Islet of Langerhans (tissue), 1 donor: ENCODE data around the gene ATP1A1.

ENCODE experiments used
- FAIRE-seq: peaks from one replicate; lab custom pipeline; 2011; peaks lifted over from hg19 to GRCh38; lab: Jason Lieb, UNC

The ATP1A1 gene

DNA sequence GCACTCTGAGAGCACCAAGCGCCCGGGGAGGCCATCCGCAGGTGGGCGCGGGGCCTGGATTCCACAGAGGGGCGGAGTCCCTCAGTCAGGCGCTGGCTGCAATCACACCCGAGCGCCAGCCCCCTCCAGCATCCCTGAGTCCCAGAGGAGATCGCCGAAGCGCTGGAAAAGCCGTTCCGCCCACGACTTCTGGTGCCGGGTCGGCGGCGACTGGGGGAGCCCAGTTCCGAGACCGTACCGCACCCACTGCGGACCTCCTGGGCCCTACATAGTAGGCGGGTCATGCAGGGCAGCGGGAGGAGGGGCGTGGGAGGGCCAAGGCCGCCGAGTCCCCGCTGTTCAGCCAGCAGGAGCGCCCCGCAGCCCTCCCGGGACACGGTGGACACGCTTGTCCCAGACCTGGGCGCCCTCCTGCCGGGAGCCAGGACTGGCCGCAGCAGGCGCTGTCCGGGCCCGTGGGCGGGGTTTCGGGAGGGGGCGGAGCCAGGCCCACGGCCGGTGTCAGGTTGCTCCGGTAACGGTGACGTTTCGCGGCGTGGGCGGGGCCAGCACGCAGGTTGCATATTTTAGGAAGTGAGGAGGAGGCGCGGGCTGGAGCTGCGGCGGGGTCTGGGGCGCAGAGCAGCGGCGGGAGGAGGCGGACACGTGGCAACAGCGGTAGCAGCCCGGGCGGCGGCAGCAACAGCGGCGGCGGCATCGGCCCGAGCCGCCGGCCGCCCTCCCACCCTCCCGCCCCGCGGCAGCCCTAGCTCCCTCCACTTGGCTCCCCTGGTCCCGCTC, at the start of gene ATP1A1:
ATP1A1 (plus strand) TSS at position 594 of the 780 bp plus-strand sequence. CDS start 268 bp downstream, outside the sequence.
- no peak for FAIRE-seq

GRCh38 chr1:116323491-116323890, 49.6 kb upstream of the ATP1A1 start:
- no peak for FAIRE-seq

DNA sequence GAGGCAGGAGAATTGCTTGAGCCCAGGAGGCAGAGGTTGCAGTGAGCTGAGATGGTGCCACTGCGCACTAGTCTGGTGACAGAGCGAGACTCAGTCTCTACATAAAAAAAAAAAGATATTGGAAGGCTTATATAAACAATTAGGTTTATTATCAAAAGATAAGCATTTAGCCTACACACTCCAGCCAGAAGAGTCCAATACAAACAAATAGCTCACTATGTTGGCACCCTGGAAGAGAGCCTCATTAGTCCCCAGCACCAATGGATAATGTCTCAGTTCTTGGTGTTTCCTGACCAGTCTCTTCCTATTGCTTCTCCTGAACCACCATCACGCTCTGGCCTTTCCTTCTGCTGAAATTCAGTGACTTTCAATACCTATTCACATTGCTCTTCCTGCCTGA, 48.6 kb upstream of the ATP1A1 start:
- no peak for FAIRE-seq

GRCh38 chr1:116325104-116325503, 47.9 kb upstream of the ATP1A1 start:
- no peak for FAIRE-seq

- FAIRE-seq = no peak
These were observed 47.1 kb upstream of the ATP1A1 start for GRCh38 chr1:116325922-116326321.

DNA sequence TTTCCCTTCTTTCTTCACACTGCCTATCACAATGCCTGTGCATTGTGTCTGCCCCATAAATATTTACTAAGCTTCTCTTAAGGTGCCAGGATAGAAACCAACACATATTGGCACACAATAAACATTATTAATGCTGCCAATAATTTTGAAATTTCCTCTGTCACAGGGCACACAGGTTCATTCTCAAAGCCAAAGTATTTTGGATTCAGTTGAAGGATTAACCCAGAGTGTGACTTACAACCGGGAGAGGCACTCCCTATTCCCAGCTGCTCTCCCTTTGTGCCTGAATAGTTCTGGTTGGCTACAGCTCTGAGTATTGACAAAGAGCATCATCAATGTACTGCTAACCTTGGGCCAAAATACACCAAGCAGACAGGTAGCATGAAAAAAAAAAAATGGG, 46.6 kb upstream of the ATP1A1 start:
- no peak for FAIRE-seq

GRCh38 chr1:116328671-116329070, 44.4 kb upstream of the ATP1A1 start:
- FAIRE-seq = no peak

GRCh38 chr1:116329524-116330341, 43.3 kb upstream of the ATP1A1 start:
- no peak for FAIRE-seq

GRCh38 chr1:116330342-116330652, 42.7 kb upstream of the ATP1A1 start:
- no peak for FAIRE-seq

GRCh38 chr1:116330846-116331245, 42.2 kb upstream of the ATP1A1 start:
- FAIRE-seq = no peak

DNA sequence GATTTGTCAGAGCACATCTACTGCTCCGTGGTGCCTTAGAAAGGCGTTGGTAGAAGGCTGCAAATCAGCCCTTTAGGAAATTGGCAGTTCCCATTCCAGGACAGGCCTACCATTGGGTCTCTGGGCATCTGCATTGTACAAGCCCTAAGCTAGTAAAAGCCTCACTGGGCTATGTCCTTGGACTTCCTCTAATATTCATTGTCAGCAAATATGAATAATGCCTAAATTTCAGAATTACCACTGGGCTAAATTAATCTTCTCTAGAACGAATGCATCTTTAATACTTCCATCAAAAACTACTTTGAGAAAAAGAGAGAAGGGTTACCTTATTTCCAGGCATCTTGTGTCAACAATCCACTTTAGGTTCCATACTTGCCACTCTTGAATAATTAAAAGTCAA, 41.5 kb upstream of the ATP1A1 start:
- no peak for FAIRE-seq

- FAIRE-seq = no peak
These were observed 40.6 kb upstream of the ATP1A1 start for GRCh38 chr1:116332451-116332850.

- FAIRE-seq = no peak
These were observed 39.7 kb upstream of the ATP1A1 start for GRCh38 chr1:116333171-116334014.

GRCh38 chr1:116334015-116334547, 39.0 kb upstream of the ATP1A1 start:
- no peak for FAIRE-seq

GRCh38 chr1:116334868-116335635, 38.0 kb upstream of the ATP1A1 start:
- FAIRE-seq = no peak

DNA sequence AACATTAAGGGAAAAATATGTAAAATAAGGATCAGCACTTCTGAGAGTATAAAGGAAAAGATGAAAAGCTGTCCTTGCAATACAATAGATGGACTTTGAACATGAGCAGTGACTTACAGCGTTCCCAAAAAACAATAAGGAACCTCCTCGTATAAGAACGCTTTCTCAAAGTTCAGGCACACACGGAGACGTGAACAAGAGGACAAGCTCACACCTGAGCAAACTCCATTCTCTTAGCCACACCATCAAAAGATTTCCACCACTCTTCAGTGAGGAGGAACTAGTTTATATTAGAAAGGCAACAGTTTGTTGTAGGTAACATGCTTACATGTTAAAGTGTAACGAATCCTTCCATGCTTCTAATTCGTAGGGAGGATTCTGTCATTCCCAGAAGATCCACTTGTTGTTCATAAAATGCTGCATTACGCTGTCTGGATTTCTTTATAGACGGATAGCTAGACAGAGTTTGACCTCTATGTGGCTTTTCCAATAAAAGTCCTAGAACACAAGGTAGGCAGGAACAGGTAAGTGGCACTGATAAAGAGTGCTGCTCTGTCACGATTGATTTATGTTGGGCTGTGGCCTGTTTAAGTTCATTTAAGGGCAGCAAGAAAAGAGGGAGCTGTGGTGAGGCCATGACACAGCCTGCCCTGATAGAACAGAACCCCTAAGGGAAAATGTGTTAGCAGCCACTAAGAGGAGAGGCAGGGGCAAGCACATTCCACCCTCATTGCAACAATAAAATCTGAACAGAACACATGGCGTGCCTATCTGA, 37.0 kb upstream of the ATP1A1 start:
- peak; percentile 43 for FAIRE-seq

DNA sequence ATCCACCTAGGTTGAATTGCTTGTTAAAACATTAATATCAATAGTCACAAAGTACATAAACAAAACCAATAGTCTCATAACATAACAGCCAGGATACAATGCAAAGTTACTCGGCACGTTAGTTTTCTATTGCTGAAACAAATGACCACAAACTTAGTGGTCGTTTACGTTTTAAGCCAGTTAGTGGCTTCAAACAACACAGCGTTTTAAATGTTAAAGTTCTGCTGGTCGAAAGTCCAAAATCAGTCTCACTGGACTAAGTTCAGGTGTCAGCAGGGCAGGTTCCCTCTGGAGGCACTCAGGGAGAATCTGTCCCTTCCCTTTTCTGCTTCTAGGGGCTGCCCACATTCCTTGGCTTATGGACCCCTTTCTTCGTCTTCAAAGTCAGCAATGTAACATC, 35.6 kb upstream of the ATP1A1 start:
- no peak for FAIRE-seq

DNA sequence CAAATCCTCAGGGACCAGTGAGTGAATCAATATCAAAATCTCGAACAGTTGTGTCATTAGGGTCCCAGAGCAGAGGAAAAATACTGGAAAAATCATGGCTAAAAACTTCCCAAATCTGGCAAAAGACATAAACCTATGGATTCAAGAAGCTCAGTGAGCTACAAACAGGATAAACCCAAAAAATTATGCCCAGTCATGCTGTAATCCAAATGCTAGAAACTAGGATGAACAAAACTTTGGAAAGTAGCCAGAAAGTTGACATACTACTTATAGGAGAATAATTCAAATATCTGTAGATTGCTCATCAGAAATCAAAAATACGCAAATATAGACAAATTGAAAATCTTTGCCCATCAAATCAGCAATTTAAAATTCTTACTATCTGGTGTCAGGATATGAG, 34.6 kb upstream of the ATP1A1 start:
- FAIRE-seq = peak; percentile 70

- FAIRE-seq = no peak
These were observed 32.4 kb upstream of the ATP1A1 start for GRCh38 chr1:116340506-116341231.

GRCh38 chr1:116343019-116343418, 30.0 kb upstream of the ATP1A1 start:
- no peak for FAIRE-seq
